ENCODE data around the gene EXT2. TPM values are rescaled to one million over a fixed set of nuclear protein-coding genes. Genes with fewer than 3 reads are reported as not detected.

EXT2 gene
- total and polyA plus RNA-seq, 10 of the 15 experiments (the other 5 are each of a cell fraction or from before 2014, with no cell fraction given): 3.8 to 31.4 (median 17.9) TPM

DNA sequence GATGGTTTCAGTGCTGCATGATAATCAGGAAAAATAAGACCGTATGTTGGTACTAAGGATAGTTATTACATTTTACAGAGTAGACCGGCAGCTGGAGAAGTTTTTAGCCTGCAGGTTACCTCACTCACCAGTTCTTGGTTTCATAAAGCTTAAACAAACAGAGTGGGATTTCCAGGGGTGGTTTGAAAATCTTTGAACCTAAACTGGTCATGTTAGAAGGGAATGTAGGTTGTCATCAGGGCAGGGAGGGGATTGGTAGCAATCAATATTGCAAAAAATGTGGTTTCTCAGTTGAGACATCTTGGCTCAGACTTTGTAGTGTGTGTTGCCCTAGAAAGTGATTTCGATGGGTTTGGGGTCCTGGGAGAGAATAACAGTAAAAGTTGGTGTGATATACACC is 17.5 kb downstream of the EXT2 start:
- no peaks in the 10 kb centered on the region for H3K27me3 ChIP-seq (replicated peaks in 1 of 2; ENCODE audit: control insufficient read depth in 2 of 2, insufficient read depth in 2 of 2, low read length in 1 of 2)
- no peaks in the 10 kb centered on the region for H4K20me1 ChIP-seq (ENCODE audit: control insufficient read depth, insufficient read depth)
- no TSS peak for BruUV-seq (replicated peaks)
- CTCF ChIA-PET: interaction anchor here (1.4 to 1.7 kb wide), 2 partner anchors 9 to 21 kb away, joined by 4 read pairs; no protein-coding TSS in a partner anchor
- no peak overlapping the region for H3K9ac ChIP-seq (ENCODE audit: control insufficient read depth, insufficient read depth, low read length)
- RAD21 ChIA-PET (ENCODE audit: unreplicated experiment): no interaction called here
- WGBS (ENCODE audit: insufficient coverage, insufficient replicate concordance, low lambda C conversion rate, missing lambda C conversion rate): 37% methylated on average over 3 of the region's 3 CpGs
- POLR2A ChIA-PET: no interaction called here
- no peak for DNase-seq (ENCODE audit: low read depth, low spot score)
- peaks cover 8% of the 10 kb centered on the region for H3K4me1 ChIP-seq (ENCODE audit: control insufficient read depth, insufficient read depth, low read length)
- peak overlapping the region; percentile 32 for H3K4me2 ChIP-seq (ENCODE audit: control insufficient read depth, insufficient read depth)
- H3K4me3 ChIP-seq: no peak overlapping the region
- H3K79me2 ChIP-seq (ENCODE audit: control insufficient read depth, insufficient read depth, low read length): no peaks in the 10 kb centered on the region
- intact Hi-C loops (cut with micrococcal nuclease; ENCODE audit: unreplicated experiment) (no loop called here), in situ Hi-C loops (cut with MboI) (no loop called here)
- peak; percentile 67 for ATAC-seq
- no peaks in the 10 kb centered on the region for H3K9me3 ChIP-seq (replicated peaks; ENCODE audit: control insufficient read depth, insufficient read depth, low read length)
- no peak overlapping the region for H3K27ac ChIP-seq (ENCODE audit: control insufficient read depth, insufficient read depth)
- TF ChIP-seq NFIC (IDR thresholded peaks at IDR 0.05; ENCODE audit: low read depth, low read length): peak; percentile 26; the same call in 1 of the 2 replicates
- TF ChIP-seq, protein P1, sequence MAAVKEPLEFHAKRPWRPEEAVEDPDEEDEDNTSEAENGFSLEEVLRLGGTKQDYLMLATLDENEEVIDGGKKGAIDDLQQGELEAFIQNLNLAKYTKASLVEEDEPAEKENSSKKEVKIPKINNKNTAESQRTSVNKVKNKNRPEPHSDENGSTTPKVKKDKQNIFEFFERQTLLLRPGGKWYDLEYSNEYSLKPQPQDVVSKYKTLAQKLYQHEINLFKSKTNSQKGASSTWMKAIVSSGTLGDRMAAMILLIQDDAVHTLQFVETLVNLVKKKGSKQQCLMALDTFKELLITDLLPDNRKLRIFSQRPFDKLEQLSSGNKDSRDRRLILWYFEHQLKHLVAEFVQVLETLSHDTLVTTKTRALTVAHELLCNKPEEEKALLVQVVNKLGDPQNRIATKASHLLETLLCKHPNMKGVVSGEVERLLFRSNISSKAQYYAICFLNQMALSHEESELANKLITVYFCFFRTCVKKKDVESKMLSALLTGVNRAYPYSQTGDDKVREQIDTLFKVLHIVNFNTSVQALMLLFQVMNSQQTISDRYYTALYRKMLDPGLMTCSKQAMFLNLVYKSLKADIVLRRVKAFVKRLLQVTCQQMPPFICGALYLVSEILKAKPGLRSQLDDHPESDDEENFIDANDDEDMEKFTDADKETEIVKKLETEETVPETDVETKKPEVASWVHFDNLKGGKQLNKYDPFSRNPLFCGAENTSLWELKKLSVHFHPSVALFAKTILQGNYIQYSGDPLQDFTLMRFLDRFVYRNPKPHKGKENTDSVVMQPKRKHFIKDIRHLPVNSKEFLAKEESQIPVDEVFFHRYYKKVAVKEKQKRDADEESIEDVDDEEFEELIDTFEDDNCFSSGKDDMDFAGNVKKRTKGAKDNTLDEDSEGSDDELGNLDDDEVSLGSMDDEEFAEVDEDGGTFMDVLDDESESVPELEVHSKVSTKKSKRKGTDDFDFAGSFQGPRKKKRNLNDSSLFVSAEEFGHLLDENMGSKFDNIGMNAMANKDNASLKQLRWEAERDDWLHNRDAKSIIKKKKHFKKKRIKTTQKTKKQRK (IDR thresholded peaks at IDR 0.05; ENCODE audit: low read depth, low read length): no peak
- TF ChIP-seq MTA2 (IDR thresholded peaks at IDR 0.05; ENCODE audit: low read depth): 0 out of 2 replicates have a peak, but pooled peaks have one; percentile 30
- TF ChIP-seq FOXK2 (IDR thresholded peaks at IDR 0.05): no peak
- no peak for TF ChIP-seq ETV6 (conservative IDR thresholded peaks at IDR 0.05 in 1 of 2, IDR thresholded peaks at IDR 0.05 in 1 of 2; ENCODE audit: borderline replicate concordance in 1 of 2, low read depth in 1 of 2)
- TF ChIP-seq NR2C1 (IDR thresholded peaks at IDR 0.05): no peak
- TF ChIP-seq, protein P2, sequence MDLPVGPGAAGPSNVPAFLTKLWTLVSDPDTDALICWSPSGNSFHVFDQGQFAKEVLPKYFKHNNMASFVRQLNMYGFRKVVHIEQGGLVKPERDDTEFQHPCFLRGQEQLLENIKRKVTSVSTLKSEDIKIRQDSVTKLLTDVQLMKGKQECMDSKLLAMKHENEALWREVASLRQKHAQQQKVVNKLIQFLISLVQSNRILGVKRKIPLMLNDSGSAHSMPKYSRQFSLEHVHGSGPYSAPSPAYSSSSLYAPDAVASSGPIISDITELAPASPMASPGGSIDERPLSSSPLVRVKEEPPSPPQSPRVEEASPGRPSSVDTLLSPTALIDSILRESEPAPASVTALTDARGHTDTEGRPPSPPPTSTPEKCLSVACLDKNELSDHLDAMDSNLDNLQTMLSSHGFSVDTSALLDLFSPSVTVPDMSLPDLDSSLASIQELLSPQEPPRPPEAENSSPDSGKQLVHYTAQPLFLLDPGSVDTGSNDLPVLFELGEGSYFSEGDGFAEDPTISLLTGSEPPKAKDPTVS (IDR thresholded peaks at IDR 0.05; ENCODE audit: low read depth, low read length): no peak
- TF ChIP-seq WRNIP1 (IDR thresholded peaks at IDR 0.05; ENCODE audit: borderline replicate concordance, low read depth, low read length): no peak
- TF ChIP-seq ATF7 (IDR thresholded peaks at IDR 0.05; ENCODE audit: low read depth): no peak
- TF ChIP-seq JUNB (IDR thresholded peaks at IDR 0.05): peak; percentile 9; the same call in 1 of the 2 replicates
- no peak for TF ChIP-seq MXI1 (IDR thresholded peaks at IDR 0.05; ENCODE audit: low read depth, low read length)
- TF ChIP-seq RUNX3 (IDR thresholded peaks at IDR 0.05; ENCODE audit: low read length): peak; percentile 64; the same call in 1 of the 2 replicates
- no peak for TF ChIP-seq HDGF (IDR thresholded peaks at IDR 0.05)
- no peak for TF ChIP-seq CEBPB (IDR thresholded peaks at IDR 0.05; ENCODE audit: borderline replicate concordance in 1 of 2, low read depth in 2 of 2, low read length in 2 of 2)
- 0 out of 2 replicates have a peak, but pooled peaks have one; percentile 14 for TF ChIP-seq CREM (IDR thresholded peaks at IDR 0.05; ENCODE audit: low read depth)
- no peak for TF ChIP-seq SIN3A (IDR thresholded peaks at IDR 0.05; ENCODE audit: low read depth, low read length)
- no peak for TF ChIP-seq MTA3 (IDR thresholded peaks at IDR 0.05; ENCODE audit: borderline replicate concordance, low read length)
- peaks cover 0 to 4% of the 10 kb centered on the region in 2 experiments; a peak in 2 of 4 replicates for H3K36me3 ChIP-seq (ENCODE audit: control insufficient read depth in 2 of 2, insufficient read depth in 2 of 2, low read length in 1 of 2)
- FAIRE-seq: peak; percentile 18
- SMC1A ChIA-PET (ENCODE audit: uncharacterized antibody, unreplicated experiment): interaction anchor here (2.6 kb wide), 1 partner anchor 18 kb away, joined by 8 read pairs; the partner anchor contains the start of gene EXT2
- H2AFZ ChIP-seq (ENCODE audit: control insufficient read depth, low read depth, low read length): no peak overlapping the region

Data from GM12878 (cell line).